Measurements from ENCODE around the gene ANKEF1. TPM values are rescaled to one million over a fixed set of nuclear protein-coding genes. Genes with fewer than 3 reads are reported as not detected.

ANKEF1 gene
- total RNA-seq, 1 experiment from 2014 or later = 8.3 TPM

- no peak for DNase-seq
- H3K79me1 ChIP-seq (ENCODE audit: insufficient read depth, low read depth, low read length, poor library complexity, severe bottlenecking) = no peaks in the 10 kb centered on the region
- H3K27ac ChIP-seq (ENCODE audit: insufficient read length, low read depth, low read length) = no peak overlapping the region
- H3K4me1 ChIP-seq (ENCODE audit: insufficient read depth, low read length) = no peaks in the 10 kb centered on the region
- H4K8ac ChIP-seq (replicated peaks; ENCODE audit: insufficient read length, low read depth, low read length) = no peak overlapping the region
- no peak overlapping the region for H3K14ac ChIP-seq (ENCODE audit: insufficient read depth, low read length)
- no peak overlapping the region for H3K56ac ChIP-seq (ENCODE audit: insufficient read length, low read depth, low read length)
- H2AK5ac ChIP-seq (ENCODE audit: insufficient read length, low read length) = no peak overlapping the region
- H2BK5ac ChIP-seq (ENCODE audit: insufficient read length, low read length) = no peak overlapping the region
- Mint-ChIP-seq H3K9me3 (no peaks in the 10 kb centered on the region; a peak in 1 of 5 replicates), H3K36me3 (ENCODE audit: insufficient read depth in 1 of 3, low read depth in 3 of 3) (no peaks in the 10 kb centered on the region), H3K4me1 (peaks cover 17 to 20% of the 10 kb centered on the region in 2 experiments), H3K27me3 (ENCODE audit: low read depth) (no peaks in the 10 kb centered on the region), H3K27ac (peak overlapping the region in 1 of 3 experiments; percentile 65; a peak in 3 of 7 replicates), H3K4me3 (no peak overlapping the region)
- H3K23me2 ChIP-seq (ENCODE audit: insufficient read length, low read depth, low read length, poor library complexity, severe bottlenecking) = no peaks in the 10 kb centered on the region
- no peaks in the 10 kb centered on the region for H3K27me3 ChIP-seq (ENCODE audit: insufficient read depth, low read length)
- no peak overlapping the region for H3K18ac ChIP-seq (ENCODE audit: insufficient read length, low read depth, low read length)
- H4K91ac ChIP-seq (ENCODE audit: insufficient read length, low read depth, low read length) = no peak overlapping the region
- WGBS (ENCODE audit: extremely low coverage, insufficient read length, low lambda C conversion rate) = no CpG with 5 or more reads among the region's 1 CpG
- no peak overlapping the region for H3K23ac ChIP-seq (ENCODE audit: insufficient read length, low read depth, low read length)
- H3K4me2 ChIP-seq (ENCODE audit: insufficient read depth, insufficient read length, low read length) = no peak overlapping the region
- no peak overlapping the region for H4K5ac ChIP-seq (ENCODE audit: insufficient read length, low read depth, low read length)
- no peak overlapping the region for H2AFZ ChIP-seq (ENCODE audit: low read length)
- H2BK12ac ChIP-seq (ENCODE audit: insufficient read length, low read depth, low read length) = no peak overlapping the region
- H3K79me2 ChIP-seq (ENCODE audit: insufficient read depth, low read length) = no peaks in the 10 kb centered on the region
- no peaks in the 10 kb centered on the region for H3K9me3 ChIP-seq (ENCODE audit: control insufficient read depth, low read depth, low read length)
- H2BK15ac ChIP-seq (ENCODE audit: low read depth, low read length) = no peak overlapping the region
- no peak overlapping the region for H3T11ph ChIP-seq (ENCODE audit: low read length)
- H3K4ac ChIP-seq (ENCODE audit: low read depth, low read length) = no peak overlapping the region
- TF ChIP-seq, protein P1, sequence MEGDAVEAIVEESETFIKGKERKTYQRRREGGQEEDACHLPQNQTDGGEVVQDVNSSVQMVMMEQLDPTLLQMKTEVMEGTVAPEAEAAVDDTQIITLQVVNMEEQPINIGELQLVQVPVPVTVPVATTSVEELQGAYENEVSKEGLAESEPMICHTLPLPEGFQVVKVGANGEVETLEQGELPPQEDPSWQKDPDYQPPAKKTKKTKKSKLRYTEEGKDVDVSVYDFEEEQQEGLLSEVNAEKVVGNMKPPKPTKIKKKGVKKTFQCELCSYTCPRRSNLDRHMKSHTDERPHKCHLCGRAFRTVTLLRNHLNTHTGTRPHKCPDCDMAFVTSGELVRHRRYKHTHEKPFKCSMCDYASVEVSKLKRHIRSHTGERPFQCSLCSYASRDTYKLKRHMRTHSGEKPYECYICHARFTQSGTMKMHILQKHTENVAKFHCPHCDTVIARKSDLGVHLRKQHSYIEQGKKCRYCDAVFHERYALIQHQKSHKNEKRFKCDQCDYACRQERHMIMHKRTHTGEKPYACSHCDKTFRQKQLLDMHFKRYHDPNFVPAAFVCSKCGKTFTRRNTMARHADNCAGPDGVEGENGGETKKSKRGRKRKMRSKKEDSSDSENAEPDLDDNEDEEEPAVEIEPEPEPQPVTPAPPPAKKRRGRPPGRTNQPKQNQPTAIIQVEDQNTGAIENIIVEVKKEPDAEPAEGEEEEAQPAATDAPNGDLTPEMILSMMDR (conservative IDR thresholded peaks at IDR 0.05) = no peak
- H4K20me1 ChIP-seq (ENCODE audit: control insufficient read depth, insufficient read depth, insufficient read length) = no peaks in the 10 kb centered on the region
- no peak overlapping the region for H3K9ac ChIP-seq (ENCODE audit: extremely low read depth, insufficient read length, low read length)
- no peak overlapping the region for H2BK20ac ChIP-seq (ENCODE audit: low read depth, low read length, poor library complexity, severe bottlenecking)
- H2BK120ac ChIP-seq (ENCODE audit: low read depth, low read length, poor library complexity, severe bottlenecking) = no peak overlapping the region
These were observed 28.9 kb upstream of the ANKEF1 start for GRCh38 chr20:10005885-10006284.

Data from H9 (cell line).